Measurements from ENCODE around the gene WDR13.
A peak's percentile ranks its signal among the peaks of the same experiment; 100 is the strongest.
"Not testable (repeated sequence)": the region's sequence is repeated elsewhere in the genome, so short reads cannot be mapped to it uniquely, and the experiment has no call there.

WDR13 gene

DNA sequence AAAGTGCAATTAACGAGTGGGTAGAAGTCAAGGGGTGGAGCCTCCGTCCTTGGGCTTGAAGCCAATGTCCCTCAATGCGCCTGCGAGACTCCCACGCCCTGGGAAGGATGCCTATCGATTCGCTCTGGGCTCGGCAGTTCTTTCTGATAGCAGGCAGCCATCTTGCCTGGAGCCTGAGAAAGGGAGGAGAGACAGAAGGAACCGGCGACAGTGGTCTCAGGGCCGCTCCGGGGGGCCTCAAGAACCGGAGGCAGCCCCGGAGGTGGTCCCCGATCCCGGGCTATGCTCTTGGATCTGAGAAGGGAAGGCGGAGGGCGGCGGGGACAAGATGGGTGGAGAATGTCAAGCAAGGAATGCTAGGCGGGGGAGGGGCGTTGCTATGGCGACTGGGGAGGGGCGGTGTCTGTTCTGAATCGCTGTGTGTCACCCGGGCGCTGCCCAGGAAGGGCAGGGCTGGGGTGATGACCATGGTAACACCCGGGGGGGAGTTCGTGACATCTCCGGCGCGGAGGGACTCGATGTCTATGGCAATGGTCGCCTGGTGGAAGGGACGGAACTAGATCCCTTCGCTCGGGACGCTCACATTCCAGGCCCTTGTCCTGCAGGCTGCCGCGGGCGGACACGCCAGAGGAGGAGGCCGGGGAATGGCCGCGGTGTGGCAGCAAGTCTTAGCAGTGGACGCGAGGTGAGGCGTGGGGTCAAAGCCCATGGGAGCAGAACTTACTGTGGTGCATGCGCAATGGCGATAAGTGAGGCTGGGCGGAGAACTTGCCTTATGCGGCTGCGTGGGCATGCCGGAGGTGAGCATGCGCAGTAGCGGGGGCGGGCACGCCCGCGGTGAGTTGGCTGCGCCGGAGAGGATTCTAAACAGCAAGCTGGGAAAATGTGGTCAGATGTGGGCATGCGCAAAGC lies at the start of gene WDR13:
WDR13 (plus strand) TSS at position 140 of the 912 bp plus-strand sequence; CDS start at position 645, 505 bp downstream.
- DNase-seq (ENCODE audit: low read depth in 3 of 3), result peak; percentile 79 to 87 (median 83)

DNA sequence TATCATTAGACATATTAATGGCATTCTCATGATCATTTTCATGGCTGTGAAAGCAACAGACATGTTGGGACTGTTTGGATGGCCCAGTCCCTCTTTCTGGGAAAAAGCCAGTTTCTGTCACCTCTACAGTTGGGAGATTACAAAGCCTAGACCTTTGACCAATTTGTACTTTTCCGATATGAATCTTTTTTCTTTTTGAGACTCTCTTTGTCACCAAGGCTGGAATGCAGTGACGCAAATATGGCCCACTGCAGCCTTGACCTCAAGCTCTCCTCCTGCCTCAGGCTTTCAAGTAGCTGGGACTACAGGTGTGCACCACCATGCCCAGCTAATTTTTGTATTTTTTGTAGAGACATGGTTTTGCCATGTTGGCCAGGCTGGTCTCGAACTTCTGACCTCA lies 48.4 kb upstream of the WDR13 start:
- DNase-seq (ENCODE audit: low read depth in 3 of 3), result no peak

DNA sequence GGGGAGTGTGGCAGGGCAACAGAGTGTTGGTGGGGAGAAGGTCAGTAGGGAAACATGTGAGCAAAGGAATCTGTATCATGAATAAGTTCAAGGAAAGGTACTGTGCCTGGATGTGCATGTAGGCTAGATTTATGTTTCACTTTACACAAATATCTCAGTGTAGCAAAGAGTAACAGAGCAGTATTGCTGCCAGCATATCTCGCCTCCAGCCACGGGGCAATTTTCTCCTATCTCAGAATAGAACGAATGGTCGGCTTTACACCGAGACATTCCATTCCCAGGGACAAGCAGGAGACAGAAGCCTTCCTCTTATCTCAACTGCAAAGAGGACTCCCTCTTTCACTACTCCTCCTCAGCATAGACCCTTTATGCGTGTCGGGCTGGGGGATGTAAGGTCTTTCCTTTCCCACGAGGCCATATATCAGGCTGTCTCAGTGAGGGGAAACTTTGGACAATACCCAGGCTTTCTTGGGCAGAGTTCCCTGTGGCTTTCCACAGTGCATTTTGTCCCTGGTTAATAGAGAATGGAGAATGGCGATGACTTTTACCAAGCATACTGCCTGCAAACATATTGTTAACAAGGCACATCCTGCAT lies 41.5 kb upstream of the WDR13 start:
- DNase-seq (ENCODE audit: low read depth in 3 of 3), result not testable (repeated sequence)

DNA sequence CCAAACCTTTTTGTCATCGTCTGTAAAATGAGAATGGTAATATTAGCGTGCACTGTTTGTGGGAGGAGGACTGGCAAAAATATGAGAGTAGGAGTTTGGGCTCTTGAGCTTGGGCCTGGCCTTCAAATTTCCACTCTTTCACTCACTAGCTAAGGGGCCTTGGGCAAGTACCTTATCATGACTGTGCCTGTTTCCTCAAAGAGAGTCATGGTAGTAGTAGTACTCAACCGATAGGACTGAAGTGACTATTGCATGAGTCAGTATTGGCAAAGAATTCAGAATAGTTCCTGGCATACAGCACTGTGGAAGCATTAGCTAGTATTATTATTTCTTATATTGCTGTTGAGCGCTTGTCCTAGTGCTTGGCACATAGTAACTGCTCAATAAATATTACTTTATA lies 39.0 kb upstream of the WDR13 start:
- no peak for DNase-seq (ENCODE audit: low read depth in 3 of 3)

DNA sequence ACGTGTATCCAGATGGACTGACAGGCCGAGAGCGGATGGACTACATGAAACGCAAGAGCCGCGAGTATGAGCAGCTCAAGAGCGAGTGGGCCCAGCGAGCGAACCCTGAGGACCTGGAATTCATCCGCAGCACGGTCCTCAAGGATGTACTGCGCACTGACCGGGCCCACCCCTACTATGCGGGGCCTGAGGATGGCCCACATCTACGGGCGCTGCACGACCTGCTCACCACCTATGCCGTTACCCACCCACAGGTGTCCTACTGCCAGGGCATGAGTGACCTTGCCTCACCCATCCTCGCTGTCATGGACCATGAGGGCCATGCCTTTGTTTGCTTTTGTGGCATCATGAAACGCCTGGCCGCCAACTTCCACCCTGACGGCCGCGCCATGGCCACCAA lies 37.7 kb upstream of the WDR13 start:
- DNase-seq (ENCODE audit: low read depth in 3 of 3), result no peak

DNA sequence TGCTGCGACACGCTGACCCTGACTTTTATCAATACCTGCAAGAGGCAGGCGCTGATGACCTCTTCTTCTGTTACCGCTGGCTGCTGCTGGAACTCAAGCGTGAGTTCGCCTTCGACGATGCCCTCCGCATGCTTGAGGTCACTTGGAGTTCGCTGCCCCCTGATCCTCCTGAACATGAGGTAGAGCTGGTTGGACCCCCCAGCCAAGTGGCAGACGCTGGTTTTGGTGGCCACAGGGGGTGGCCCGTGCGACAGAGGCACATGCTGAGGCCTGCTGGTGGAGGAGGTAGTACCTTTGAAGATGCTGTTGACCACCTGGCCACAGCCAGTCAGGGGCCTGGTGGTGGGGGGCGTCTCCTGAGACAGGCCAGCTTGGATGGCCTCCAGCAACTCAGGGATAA lies 37.2 kb upstream of the WDR13 start:
- DNase-seq (ENCODE audit: low read depth in 3 of 3), result no peak

DNA sequence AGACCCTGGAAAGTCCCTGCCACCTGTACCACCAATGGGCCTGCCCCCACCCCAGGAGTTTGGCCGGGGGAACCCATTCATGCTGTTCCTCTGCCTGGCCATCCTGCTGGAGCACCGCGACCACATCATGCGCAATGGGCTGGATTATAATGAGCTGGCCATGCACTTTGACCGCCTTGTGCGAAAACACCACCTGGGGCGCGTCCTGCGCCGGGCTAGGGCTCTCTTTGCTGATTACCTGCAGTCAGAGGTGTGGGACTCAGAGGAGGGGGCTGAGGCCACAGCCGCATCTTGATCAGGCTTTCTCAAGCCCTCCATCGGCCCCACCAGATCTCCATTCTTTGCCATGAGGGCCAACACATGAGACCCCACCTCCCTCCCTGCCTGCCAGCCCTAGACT lies 36.6 kb upstream of the WDR13 start:
- no peak for DNase-seq (ENCODE audit: low read depth in 3 of 3)

DNA sequence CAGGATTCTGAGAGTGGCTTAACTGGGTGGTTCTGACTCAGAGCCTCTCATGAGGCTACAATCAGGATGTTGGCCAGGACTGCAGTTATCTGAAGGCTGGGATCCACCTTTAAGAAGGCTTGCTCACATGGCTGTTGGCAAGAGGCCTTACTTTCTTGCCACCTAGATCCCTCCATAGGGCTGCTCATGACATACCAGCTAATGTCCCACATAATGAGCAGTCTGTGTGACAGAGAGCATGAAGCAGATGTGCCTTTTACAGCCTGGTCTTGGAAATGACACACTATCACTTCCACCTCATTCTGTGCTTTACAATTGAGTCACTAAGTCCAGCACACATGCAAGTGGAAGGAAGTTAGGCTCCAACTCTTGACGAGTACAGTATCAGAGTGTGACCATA lies 27.3 kb upstream of the WDR13 start:
- DNase-seq (ENCODE audit: low read depth in 3 of 3), result no peak

DNA sequence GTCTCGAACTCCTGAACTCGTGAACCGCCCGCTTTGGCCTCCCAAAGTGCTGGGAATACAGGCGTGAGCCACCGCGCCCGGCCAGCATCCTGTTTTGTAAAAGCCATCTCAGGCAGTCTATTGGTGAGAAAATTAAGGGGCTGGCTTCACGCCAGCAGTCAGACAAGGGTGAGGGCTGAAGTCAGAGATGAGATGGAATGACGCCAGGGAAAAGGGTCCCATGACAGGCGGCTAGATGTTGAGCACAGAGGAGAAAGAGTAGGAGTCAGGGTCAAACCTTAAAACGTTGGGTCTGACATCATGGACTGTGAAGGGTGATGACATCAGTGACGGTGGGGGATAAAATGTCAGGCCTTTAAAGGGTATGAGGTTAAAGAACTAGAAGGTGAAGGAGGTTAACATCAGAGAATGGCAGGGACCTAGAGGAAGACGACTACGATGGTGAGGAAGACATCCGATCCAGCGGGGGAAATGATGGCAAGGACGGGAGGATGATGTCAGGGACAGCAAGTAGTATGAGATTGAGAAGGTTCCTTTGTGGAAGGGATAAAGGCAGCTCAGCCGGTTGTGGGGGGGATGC lies 23.5 kb upstream of the WDR13 start:
- DNase-seq (ENCODE audit: low read depth in 3 of 3), result no peak

DNA sequence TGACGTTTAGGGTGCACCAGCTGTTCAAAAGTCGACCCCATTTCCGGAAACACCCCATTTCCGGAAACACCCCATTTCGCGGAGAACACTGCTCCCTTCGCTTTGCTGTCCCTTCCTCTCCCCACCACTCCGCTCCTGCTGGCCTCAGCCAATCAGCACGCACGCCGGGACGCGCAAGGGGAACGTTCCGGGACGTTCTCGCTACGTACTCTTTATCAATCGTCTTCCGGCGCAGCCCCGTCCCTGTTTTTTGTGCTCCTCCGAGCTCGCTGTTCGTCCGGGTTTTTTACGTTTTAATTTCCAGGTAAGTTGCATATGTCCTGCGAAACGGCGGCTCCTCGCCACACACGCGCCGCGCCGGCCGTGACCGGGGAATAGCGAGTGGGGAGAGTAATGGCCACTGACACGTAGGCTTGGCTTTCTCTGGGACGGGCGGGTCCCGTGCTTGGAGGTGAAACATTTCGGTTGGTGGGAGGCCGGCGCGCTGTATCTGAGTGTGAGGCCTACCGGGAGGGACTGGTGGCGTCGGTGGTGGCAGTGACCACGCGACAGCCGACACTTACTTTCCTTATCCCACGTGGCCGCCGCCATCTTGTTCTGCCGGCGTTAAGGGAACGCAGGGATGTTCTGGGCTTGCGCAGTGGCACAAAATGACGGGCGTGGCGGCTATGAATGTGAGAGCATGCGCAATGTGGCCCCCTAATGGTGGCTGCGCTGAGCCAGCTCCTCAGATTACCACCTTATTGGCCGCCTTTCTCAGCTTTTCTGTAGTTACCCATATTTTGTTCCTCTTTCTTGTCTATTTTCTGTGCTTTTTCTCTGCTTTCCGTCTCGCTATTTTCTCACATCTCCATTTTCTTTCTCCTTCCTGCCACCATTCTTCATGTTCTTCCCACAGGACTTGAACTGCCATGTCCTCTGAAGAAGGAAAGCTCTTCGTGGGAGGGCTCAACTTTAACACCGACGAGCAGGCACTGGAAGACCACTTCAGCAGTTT lies 22.7 kb upstream of the WDR13 start, which contains the start of gene RBM3:
RBM3 (plus strand) TSS at position 215 of the 997 bp plus-strand sequence; CDS start at position 912, 697 bp downstream.
- peak; percentile 77 to 88 (median 80) for DNase-seq (ENCODE audit: low read depth in 3 of 3)

DNA sequence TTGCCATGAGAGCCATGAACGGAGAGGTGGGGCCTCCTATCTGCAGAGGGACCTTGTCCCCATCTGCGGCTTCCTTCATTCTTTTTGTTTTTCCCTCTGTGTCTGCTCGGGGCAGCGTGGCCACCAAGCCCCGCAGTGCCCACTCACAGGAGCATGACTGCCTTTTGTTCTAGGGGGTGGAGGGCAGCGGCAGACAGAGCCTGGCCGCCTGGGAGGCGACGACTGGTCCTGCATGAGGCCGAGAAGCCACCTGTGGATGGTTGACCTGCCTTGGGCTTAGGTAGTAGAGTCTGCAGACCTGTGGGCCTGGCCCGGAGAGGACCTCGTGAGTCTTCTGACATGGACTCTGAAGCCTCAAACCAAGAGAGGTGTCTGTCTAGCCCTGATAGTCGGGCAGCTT lies 21.6 kb upstream of the WDR13 start:
- no peak for DNase-seq (ENCODE audit: low read depth in 3 of 3)

DNA sequence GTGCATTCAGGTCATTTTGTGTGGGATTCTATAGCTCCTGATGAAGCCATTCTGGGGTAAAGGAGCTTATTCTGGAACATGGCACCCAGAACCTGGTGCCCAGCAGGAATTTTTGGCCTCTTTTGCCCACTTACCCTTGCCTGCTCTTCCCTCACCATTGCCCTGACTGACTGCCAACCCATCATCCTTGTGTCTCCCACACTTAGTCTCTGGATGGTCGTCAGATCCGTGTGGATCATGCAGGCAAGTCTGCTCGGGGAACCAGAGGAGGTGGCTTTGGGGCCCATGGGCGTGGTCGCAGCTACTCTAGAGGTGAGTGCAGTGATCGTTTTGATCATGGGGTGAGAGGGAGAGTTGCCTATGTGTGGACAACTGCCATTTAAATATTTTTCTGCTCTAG lies 21.2 kb upstream of the WDR13 start:
- DNase-seq (ENCODE audit: low read depth in 3 of 3), result no peak

DNA sequence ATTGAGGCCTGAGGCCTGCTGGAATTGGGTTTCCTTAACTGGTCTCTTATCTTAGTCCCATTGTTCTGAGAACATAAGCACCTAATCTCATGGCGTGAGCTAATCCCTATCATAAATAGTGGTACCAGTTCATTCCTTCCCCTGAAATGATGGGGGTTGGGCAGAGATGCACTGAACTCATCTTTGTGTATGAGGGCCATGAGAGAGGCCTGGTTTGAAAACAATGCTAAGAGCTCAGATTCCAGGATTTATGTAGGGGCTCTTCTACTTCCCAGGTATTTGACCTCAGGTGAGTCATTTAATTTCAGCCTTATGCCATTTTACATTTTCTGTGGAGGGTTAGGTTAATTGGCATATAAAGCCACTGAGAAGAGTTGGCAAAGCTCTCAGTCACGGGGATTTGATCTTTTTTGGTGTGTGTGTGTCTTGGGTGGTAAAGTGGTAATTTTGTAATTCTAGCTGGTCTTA lies 18.6 kb upstream of the WDR13 start:
- no peak for DNase-seq (ENCODE audit: low read depth in 3 of 3)

DNA sequence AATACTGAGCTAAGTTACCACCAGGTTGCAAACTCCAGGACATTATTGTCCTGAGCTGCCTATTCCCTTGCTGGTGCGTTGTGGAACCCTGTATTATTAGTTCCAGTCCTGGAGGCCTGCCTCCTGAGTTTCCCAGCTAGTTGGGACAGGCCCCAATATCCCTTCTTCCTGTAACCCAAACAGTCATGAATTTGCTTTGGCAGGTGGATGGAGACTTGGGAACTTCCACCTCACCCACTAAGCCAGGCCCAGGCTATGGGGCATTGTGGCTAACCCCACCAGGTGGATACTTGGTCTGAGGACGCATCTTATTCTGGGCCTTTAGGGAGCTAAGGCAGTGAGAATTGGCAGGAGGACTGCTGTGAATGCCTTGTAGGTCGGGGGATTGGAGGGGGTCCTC lies 18.0 kb upstream of the WDR13 start:
- no peak for DNase-seq (ENCODE audit: low read depth in 3 of 3)

DNA sequence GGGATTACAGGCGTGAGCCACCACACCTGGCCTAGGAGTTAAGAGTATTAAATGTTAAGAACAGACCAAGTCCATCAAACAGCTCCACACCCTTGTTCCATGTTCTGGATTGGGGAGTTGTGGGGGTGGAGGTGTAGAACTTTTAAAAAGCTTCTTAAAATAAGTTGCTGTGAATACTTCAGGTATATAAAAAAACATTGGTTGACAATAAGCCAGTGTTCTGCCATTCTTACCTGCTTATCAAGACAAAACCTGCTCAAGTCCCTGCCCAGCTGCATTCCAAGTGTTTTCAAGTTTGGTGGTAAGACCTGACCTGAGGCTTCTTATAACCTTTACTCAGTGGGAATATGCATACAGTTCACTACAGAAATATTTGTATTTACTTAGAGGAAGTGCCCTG lies 16.6 kb upstream of the WDR13 start:
- no peak for DNase-seq (ENCODE audit: low read depth in 3 of 3)

DNA sequence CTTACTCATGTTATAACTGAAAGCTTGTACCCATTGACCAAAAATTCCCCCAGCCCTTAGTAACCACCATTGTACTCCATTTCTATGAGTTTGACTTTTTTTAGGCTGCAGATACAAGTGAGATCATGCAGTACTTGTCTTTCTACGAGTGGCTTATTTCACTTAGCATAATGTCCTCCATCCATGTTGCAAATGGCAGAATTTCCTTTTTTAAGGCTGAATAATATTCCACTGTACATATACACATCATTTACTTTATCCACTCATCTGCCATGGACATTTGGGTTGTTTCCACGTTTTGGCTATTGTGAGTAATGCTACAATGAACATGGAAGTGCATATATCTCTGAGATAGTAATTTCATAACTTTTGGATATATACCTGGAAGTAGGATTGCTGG lies 12.6 kb upstream of the WDR13 start:
- no peak for DNase-seq (ENCODE audit: low read depth in 3 of 3)

DNA sequence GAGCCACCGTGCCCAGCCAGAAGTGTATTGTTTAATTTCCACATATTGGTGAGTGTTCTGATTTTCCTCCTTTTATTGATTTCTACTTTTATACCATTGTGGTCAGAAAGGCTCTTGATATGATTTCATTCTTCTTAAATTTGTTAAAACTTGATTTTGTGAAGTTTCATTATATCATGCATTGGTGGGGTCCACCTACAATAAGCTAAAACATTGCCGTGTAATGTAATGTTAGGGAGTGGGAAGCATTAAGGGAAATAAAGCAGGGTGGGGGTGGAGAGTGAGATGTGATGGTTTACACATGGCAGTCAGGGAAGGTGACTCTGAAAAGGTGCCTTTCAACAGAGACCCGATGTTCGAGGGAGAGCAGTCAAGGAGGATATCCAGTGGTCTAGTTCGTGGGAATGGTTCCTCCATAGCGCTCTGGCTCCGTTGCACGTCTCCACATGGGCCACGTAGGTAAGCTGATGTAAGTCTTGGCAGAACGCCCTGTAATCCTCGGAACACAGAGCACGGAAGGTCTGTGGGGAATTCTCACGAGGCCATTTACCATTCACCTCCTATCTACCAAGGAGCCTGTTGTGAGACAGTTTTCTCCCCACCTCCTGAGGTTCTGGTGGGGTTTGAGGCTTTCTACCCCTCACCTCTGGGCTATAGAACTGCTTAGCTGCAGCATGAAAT lies 7.7 kb upstream of the WDR13 start:
- no peak for DNase-seq (ENCODE audit: low read depth in 3 of 3)

DNA sequence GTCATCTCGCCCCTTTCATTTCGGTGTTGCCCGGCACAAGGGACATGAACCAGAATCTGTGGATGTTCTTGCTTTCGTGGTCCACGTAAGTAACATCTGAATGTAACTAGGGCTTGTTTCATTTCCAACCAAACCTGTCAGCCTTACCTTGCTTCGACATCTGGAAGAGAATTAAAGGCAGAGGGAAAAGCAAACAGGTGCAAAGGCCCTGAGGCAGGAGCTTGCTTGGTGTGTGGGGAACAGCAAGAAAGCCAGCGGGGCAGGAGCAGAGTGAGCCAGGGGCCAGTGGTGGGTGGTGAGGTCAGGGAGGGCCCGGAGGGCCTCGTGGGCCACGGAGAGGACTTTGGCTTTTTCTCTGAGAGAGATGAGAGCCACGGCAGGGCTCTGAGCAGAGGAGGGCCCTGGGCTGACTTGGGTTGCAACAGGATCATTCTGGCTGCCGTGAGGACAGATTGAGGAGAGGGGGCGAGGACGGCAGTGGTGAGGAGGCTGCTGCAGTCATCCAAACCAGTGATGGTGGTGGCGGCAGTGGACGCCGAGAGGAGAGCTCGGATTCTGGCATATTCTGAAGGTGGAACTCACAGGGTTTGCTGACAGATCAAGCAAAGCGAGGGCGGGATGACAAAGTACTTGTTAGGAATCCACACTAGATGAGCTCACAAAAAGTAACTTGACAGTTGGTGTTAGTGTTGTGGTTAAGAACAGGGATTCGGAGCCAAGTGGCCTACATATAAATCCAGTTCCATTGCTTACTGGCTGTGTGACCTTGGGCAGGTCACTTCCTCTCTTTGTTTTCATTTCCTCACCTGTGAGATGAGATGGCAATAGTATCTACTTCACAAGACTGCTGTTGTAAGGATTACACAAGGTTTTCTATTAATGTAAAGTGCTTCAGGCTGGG lies 6.8 kb upstream of the WDR13 start:
- DNase-seq (ENCODE audit: low read depth in 3 of 3), result no peak

DNA sequence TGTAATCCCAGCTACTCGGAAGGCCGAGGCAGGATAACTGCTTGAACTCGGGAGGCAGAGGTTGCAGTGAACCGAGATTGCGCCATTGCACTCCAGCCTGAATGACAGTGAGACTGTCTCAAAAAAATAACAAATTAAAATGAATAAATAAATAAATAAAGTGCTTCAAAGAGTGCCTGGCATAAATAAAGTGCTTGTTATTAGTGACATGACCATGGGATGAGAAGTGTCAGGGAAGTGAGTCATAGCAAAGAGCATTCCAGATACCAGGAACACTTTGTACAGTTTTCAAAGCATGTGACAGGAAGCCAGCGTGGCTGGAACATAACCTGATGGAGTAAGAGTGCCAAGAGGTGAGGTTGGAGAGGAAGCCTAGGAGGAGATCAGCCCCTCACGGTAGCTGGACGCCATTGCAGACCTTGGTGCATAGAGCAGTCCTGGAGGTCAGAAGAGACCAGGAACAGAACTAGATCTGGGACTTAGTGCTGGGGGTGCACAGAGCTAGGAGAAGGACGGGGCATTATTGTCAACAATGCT lies 6.0 kb upstream of the WDR13 start:
- no peak for DNase-seq (ENCODE audit: low read depth in 3 of 3)

DNA sequence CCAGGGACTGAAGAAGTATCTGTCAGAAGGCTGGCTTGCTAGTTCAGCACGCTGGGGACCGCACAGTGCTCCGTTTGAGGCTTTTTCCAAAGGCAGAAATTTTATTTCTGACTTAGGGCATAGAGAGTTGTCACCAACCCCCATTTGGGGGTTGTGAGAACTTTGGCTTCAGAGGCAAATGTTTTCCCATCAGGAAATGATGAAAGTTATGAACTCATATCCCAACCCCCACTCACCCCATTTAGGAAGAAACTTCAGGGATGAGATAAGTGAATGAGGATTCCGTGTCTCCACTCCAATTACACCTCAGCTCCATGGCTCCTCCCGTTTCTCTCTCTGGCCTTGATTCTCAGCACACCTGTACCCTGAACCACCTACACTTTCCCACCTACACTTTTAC lies 4.3 kb upstream of the WDR13 start:
- no peak for DNase-seq (ENCODE audit: low read depth in 3 of 3)
